Activated T-helper 1 cell treated with anti-CD3 and anti-CD28 coated beads, Interleukin-12 subunit alpha, Interleukin-12 subunit beta, Interleukin-2, Interleukin-4 antibody, amounts not matched to agents 30 ng/mL and 10 ng/mL and 1 ng/mL, durations not matched to agents 14 hours and 24 hours and 36 hours (primary cell): Measurements from ENCODE around the gene CDH4. TPM values are rescaled to one million over a fixed set of nuclear protein-coding genes. Genes with fewer than 3 reads are reported as not detected.

Experiments
- DNase-seq: peaks from one replicate; pipeline ENCODE4 v3.0.0; 2021; ENCODE audit warnings: low spot score
- H3K27ac Mint-ChIP-seq: one replicate; pipeline ENCODE4 v1.8.0; 2021; ENCODE audit warnings: mild to moderate bottlenecking, mixed read lengths
- H3K27me3 Mint-ChIP-seq: one replicate; pipeline ENCODE4 v1.8.0; 2022; ENCODE audit warnings: mild to moderate bottlenecking, moderate library complexity, mixed read lengths; ENCODE audit not compliant: insufficient read depth
- H3K36me3 Mint-ChIP-seq: one replicate; pipeline ENCODE4 v1.8.0; 2021; ENCODE audit warnings: low read depth, mixed read lengths
- H3K4me1 Mint-ChIP-seq: one replicate; pipeline ENCODE4 v1.8.0; 2021; ENCODE audit warnings: low read depth, mixed read lengths
- H3K4me3 Mint-ChIP-seq: one replicate; pipeline ENCODE4 v1.8.0; 2021; ENCODE audit warnings: mild to moderate bottlenecking, moderate library complexity, mixed read lengths
- H3K9me3 Mint-ChIP-seq: one replicate; pipeline ENCODE4 v1.8.0; 2021; ENCODE audit warnings: mixed read lengths
- intact Hi-C: fragments of 100-400 bp; cut with micrococcal nuclease; formaldehyde crosslinking; loops from one replicate; pipeline ENCODE4 v1.15.1; 2024
- total RNA-seq: library from RNA; stranded (reverse); gene quantifications from 2 replicates; pipeline ENCODE4 v1.2.3, GENCODE V29; 2022

CDH4 gene
- total RNA-seq, 1 donor from 2014 or later: not detected

- Mint-ChIP-seq H3K27me3 (no peaks in the 10 kb centered on the region), H3K4me3 (no peak overlapping the region), H3K4me1 (no peaks in the 10 kb centered on the region), H3K9me3 (no peaks in the 10 kb centered on the region), H3K36me3 (no peaks in the 10 kb centered on the region), H3K27ac (no peak overlapping the region)
- intact Hi-C loops: no loop called here
- DNase-seq: no peak
These were observed 517.3 kb downstream of the CDH4 start for GRCh38 chr20:61769286-61769832.

- Mint-ChIP-seq H3K27me3 (no peaks in the 10 kb centered on the region), H3K27ac (no peak overlapping the region)
These were observed 518.1 kb downstream of the CDH4 start for GRCh38 chr20:61770113-61770585.

GRCh38 chr20:61771805-61772350 is 519.8 kb downstream of the CDH4 start:
- no peak overlapping the region for H3K27ac Mint-ChIP-seq
- no peaks in the 10 kb centered on the region for H3K4me1 Mint-ChIP-seq
- no peak for DNase-seq
- no peaks in the 10 kb centered on the region for H3K9me3 Mint-ChIP-seq
- H3K4me3 Mint-ChIP-seq: no peak overlapping the region
- H3K36me3 Mint-ChIP-seq: no peaks in the 10 kb centered on the region
- intact Hi-C loops: no loop called here
- no peaks in the 10 kb centered on the region for H3K27me3 Mint-ChIP-seq

More at GRCh38 chr20:61770113-61770585, 518.1 kb downstream of the CDH4 start:
- no peaks in the 10 kb centered on the region for H3K9me3 Mint-ChIP-seq
- H3K36me3 Mint-ChIP-seq: no peaks in the 10 kb centered on the region
- H3K4me1 Mint-ChIP-seq: no peaks in the 10 kb centered on the region
- no peak overlapping the region for H3K4me3 Mint-ChIP-seq
- intact Hi-C loops: no loop called here
- DNase-seq: no peak

GRCh38 chr20:61772828-61773631 is 521.0 kb downstream of the CDH4 start:
- DNase-seq: no peak
- Mint-ChIP-seq H3K4me1 (no peaks in the 10 kb centered on the region), H3K36me3 (no peaks in the 10 kb centered on the region), H3K4me3 (no peak overlapping the region), H3K9me3 (no peaks in the 10 kb centered on the region), H3K27ac (no peak overlapping the region), H3K27me3 (no peaks in the 10 kb centered on the region)
- intact Hi-C loops: no loop called here

- Mint-ChIP-seq H3K27me3 (no peaks in the 10 kb centered on the region), H3K36me3 (no peaks in the 10 kb centered on the region), H3K4me3 (no peak overlapping the region), H3K9me3 (no peaks in the 10 kb centered on the region), H3K4me1 (no peaks in the 10 kb centered on the region), H3K27ac (no peak overlapping the region)
- DNase-seq: no peak
- intact Hi-C loops: no loop called here
These were observed 522.0 kb downstream of the CDH4 start for GRCh38 chr20:61773926-61774587.

- Mint-ChIP-seq H3K36me3 (no peaks in the 10 kb centered on the region), H3K27ac (no peak overlapping the region), H3K27me3 (no peaks in the 10 kb centered on the region), H3K4me1 (no peaks in the 10 kb centered on the region), H3K4me3 (no peak overlapping the region), H3K9me3 (no peaks in the 10 kb centered on the region)
- DNase-seq: no peak
- intact Hi-C loops: no loop called here
These were observed 523.4 kb downstream of the CDH4 start for GRCh38 chr20:61775423-61775822.

- DNase-seq: no peak
These were observed 524.5 kb downstream of the CDH4 start for GRCh38 chr20:61776491-61777075.

GRCh38 chr20:61777773-61778494 is 525.9 kb downstream of the CDH4 start:
- H3K36me3 Mint-ChIP-seq: no peaks in the 10 kb centered on the region
- intact Hi-C loops: no loop called here

More at GRCh38 chr20:61776491-61777075, 524.5 kb downstream of the CDH4 start:
- H3K27ac Mint-ChIP-seq: no peak overlapping the region
- intact Hi-C loops: no loop called here
- no peak overlapping the region for H3K4me3 Mint-ChIP-seq
- H3K4me1 Mint-ChIP-seq: no peaks in the 10 kb centered on the region
- no peaks in the 10 kb centered on the region for H3K36me3 Mint-ChIP-seq
- H3K9me3 Mint-ChIP-seq: peaks cover 5% of the 10 kb centered on the region
- H3K27me3 Mint-ChIP-seq: no peaks in the 10 kb centered on the region

GRCh38 chr20:61778495-61778863 is 526.4 kb downstream of the CDH4 start:
- no peak for DNase-seq
- H3K4me1 Mint-ChIP-seq: no peaks in the 10 kb centered on the region
- H3K27ac Mint-ChIP-seq: no peak overlapping the region
- H3K27me3 Mint-ChIP-seq: no peaks in the 10 kb centered on the region
- peaks cover 7% of the 10 kb centered on the region for H3K9me3 Mint-ChIP-seq
- no peak overlapping the region for H3K4me3 Mint-ChIP-seq
- H3K36me3 Mint-ChIP-seq: no peaks in the 10 kb centered on the region
- intact Hi-C loops: no loop called here

More at GRCh38 chr20:61777773-61778494, 525.9 kb downstream of the CDH4 start:
- Mint-ChIP-seq H3K27ac (no peak overlapping the region), H3K27me3 (no peaks in the 10 kb centered on the region), H3K4me3 (no peak overlapping the region), H3K4me1 (no peaks in the 10 kb centered on the region), H3K9me3 (peaks cover 7% of the 10 kb centered on the region)
- no peak for DNase-seq

- H3K4me3 Mint-ChIP-seq: no peak overlapping the region
- intact Hi-C loops: no loop called here
- no peaks in the 10 kb centered on the region for H3K36me3 Mint-ChIP-seq
- no peak overlapping the region for H3K27ac Mint-ChIP-seq
- H3K9me3 Mint-ChIP-seq: peaks cover 7% of the 10 kb centered on the region
- H3K4me1 Mint-ChIP-seq: no peaks in the 10 kb centered on the region
- no peaks in the 10 kb centered on the region for H3K27me3 Mint-ChIP-seq
- no peak for DNase-seq
These were observed 527.3 kb downstream of the CDH4 start for GRCh38 chr20:61779176-61779965.

- no peaks in the 10 kb centered on the region for H3K27me3 Mint-ChIP-seq
- H3K9me3 Mint-ChIP-seq: peaks cover 7% of the 10 kb centered on the region
- no peaks in the 10 kb centered on the region for H3K36me3 Mint-ChIP-seq
- intact Hi-C loops: no loop called here
- H3K4me3 Mint-ChIP-seq: no peak overlapping the region
- H3K27ac Mint-ChIP-seq: no peak overlapping the region
- H3K4me1 Mint-ChIP-seq: no peaks in the 10 kb centered on the region
- DNase-seq: no peak
These were observed 528.0 kb downstream of the CDH4 start for GRCh38 chr20:61780066-61780465.
